Fibroblast of upper back skin (primary cell): ENCODE data around the gene OR1G1.
"Not testable (repeated sequence)": the region's sequence is repeated elsewhere in the genome, so short reads cannot be mapped to it uniquely, and the experiment has no call there.

ENCODE experiments used
- DNase-seq: peaks from one replicate; pipeline ENCODE4 v3.0.0-alpha.2; 2013

The OR1G1 gene

GRCh38 chr17:3127451-3127850 lies at the start of gene OR1G1:
TSS of gene OR1G1 (minus strand) at chr17:3127551. CDS start at chr17:3127551, 0 bp downstream.
- no peak for DNase-seq

- no peak for DNase-seq
Observed at GRCh38 chr17:3167574-3167973, 40.2 kb upstream of the OR1G1 start.

DNA sequence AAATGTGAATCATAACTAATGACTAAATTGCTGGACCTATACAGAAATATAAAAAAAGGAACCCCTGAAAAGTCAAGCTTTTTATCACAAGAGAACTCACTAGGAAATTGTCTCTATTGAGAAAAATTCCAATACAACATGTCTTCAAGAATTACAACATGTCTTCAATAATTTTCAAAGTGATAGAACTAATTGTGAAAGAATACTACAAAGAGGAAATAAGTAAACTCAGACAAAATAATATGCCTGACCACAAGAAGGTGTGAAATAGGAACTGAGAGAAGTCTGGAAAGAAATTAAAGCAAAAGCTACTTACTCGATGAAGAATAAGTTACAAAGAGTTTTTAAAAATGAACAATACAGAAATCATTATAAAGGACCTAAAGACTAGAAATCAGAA lies 29.9 kb upstream of the OR1G1 start:
- no peak for DNase-seq

DNA sequence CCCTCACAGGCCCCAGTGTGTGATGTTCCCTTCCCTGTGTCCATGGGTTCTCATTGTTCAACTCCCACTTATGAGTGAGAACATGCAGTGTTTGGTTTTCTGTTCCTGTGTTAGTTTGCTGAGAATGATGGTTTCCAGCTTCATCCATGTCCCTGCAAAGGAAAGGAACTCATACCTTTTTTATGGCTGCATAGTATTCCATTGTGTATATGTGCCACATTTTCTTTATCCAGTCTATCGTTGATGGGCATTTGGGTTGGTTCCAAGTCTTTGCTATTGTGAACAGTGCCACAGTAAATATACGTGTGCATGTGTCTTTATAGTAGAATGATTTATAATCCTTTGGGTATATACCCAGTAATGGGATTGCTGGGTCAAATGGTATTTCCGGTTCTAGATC lies 10.1 kb upstream of the OR1G1 start:
- DNase-seq: not testable (repeated sequence)

- DNase-seq: no peak
Observed at GRCh38 chr17:3104322-3104721, 23.0 kb downstream of the OR1G1 start, which contains the start of gene OR1D2. TSS of gene OR1D2 (minus strand) at chr17:3104422. CDS start at chr17:3092996, 11,426 bp downstream.
